Activated CD8-positive, alpha-beta memory T cell treated with anti-CD3 and anti-CD28 coated beads for 4 hours (primary cell): ENCODE data around the gene RFX3.

Experiments
- DNase-seq, 2 donors: peaks; one replicate each; pipeline ENCODE4 v3.0.0-alpha.2; 2020; ENCODE audit warnings: low read depth in 2 of 2

Gene RFX3

GRCh38 chr9:3434594-3434993 lies 91.2 kb downstream of the RFX3 start:
- DNase-seq: no peak

- DNase-seq: no peak
Observed at GRCh38 chr9:3433754-3434153, 92.0 kb downstream of the RFX3 start.

GRCh38 chr9:3433066-3433465 lies 92.7 kb downstream of the RFX3 start:
- no peak for DNase-seq

GRCh38 chr9:3431890-3432289 lies 93.9 kb downstream of the RFX3 start:
- DNase-seq: no peak

GRCh38 chr9:3419893-3420292 lies 105.9 kb downstream of the RFX3 start:
- no peak for DNase-seq

- DNase-seq: no peak
Observed at GRCh38 chr9:3415906-3416305, 109.9 kb downstream of the RFX3 start.

GRCh38 chr9:3413984-3414383 lies 111.8 kb downstream of the RFX3 start:
- DNase-seq: no peak

- no peak for DNase-seq
Observed at GRCh38 chr9:3410461-3410860, 115.3 kb downstream of the RFX3 start.

- no peak for DNase-seq
Observed at GRCh38 chr9:3409453-3409852, 116.3 kb downstream of the RFX3 start.

GRCh38 chr9:3403315-3403714 lies 122.5 kb downstream of the RFX3 start:
- no peak for DNase-seq

- DNase-seq: no peak
Observed at GRCh38 chr9:3401221-3401954, 124.4 kb downstream of the RFX3 start.

GRCh38 chr9:3398232-3398648 lies 127.6 kb downstream of the RFX3 start:
- DNase-seq: no peak

- no peak for DNase-seq
Observed at GRCh38 chr9:3397766-3398165, 128.0 kb downstream of the RFX3 start.

- DNase-seq: no peak
Observed at GRCh38 chr9:3391414-3391813, 134.4 kb downstream of the RFX3 start.

GRCh38 chr9:3386753-3387152 lies 139.0 kb downstream of the RFX3 start:
- DNase-seq: no peak

- peak in 1 of 2 donors; percentile 0 for DNase-seq
Observed at GRCh38 chr9:3385871-3386270, 139.9 kb downstream of the RFX3 start.

GRCh38 chr9:3371842-3372241 lies 154.0 kb downstream of the RFX3 start:
- no peak for DNase-seq

- DNase-seq: no peak
Observed at GRCh38 chr9:3370715-3371114, 155.1 kb downstream of the RFX3 start.

- no peak for DNase-seq
Observed at GRCh38 chr9:3367185-3367584, 158.6 kb downstream of the RFX3 start.

GRCh38 chr9:3361689-3362392 lies 164.0 kb downstream of the RFX3 start:
- DNase-seq: no peak

GRCh38 chr9:3361116-3361515 lies 164.7 kb downstream of the RFX3 start:
- no peak for DNase-seq

- DNase-seq: no peak
Observed at GRCh38 chr9:3360245-3360644, 165.6 kb downstream of the RFX3 start.

- no peak for DNase-seq
Observed at GRCh38 chr9:3359778-3360177, 166.0 kb downstream of the RFX3 start.
